Amniotic epithelial cell (primary cell): ENCODE results near the gene RAPGEF4.
"Not testable (repeated sequence)": the region's sequence is repeated elsewhere in the genome, so short reads cannot be mapped to it uniquely, and the experiment has no call there.

Experiments used
- DNase-seq: peaks from one replicate; pipeline ENCODE4 v3.0.0-alpha.2; 2010; ENCODE audit warnings: low read depth

Gene RAPGEF4

DNA sequence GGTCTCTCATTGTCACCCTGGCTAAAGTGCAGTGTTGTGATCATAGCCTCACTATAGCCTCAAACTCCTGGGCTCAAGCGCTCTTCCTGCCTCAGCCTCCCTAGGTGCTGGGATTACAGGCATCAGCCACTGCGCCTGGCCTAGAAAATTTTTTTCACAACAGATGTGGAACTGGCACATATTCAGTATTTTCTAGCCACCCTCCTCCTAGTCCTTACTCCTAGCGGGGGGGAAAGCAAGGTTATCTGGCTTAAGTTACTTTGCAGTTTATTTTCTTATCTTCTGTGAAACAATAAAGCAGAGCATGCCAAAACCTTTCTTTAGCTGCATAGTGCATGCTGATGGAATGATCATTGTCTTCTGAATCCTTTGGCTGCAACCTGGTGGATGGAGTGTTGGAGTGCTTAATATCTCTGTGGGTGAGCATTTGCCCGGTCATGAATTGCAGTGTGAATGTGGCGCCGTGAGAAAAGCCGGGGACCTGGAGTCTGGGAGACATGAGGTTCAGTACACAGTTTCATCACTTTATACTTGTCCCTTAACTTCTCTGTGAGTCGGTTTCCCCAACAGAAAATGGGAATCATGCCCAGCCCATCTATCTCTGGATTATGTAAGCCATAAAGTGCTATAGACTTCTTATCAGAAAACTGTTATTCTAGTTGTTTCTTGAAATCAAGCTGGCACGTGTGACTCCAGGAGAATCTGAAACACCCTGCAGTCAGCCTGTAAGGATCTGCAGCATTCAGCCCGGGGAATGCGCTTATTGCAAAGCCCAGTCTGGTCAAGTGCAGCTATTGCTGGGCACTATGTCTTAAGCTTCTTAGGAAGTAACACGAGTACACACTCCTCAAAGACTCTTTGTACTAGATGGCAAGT, 301.8 kb downstream of the RAPGEF4 start:
- peak; percentile 54 for DNase-seq

DNA sequence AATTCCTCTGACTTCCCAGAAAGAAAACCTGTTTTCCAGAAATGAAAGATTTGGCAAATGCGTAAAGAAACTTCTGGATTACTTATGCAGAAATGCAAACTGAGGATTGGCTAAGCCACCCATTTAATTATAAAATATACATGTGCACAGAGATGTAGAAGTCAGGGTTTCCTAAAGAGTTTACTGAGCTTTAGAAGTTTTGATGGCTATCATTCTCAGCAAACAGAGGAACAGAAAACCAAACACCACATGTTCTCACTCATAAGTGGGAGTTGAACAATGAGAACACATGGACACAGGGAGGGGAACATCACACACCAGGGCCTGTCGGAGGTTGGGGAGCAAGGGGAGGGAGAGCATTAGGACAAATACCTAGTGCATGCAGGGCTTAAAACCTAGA, 302.6 kb downstream of the RAPGEF4 start:
- not testable (repeated sequence) for DNase-seq

DNA sequence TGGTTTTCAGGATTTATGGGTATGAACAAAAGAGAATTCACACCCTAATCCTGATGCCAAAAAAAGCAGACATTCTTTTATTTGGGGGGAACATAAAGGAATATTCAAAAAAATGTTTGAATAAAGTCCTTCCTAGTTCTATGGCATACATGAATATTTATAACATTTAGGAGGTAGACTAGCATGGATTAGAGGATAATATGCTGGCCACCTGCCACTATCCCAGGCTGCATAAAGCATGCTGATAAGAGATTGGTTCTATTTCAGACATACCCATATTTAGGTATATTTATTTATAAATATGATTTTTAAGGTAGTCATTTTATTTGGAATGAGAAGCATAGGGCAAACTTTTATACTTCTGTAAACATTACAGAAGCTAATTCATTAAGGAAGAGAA, 305.1 kb downstream of the RAPGEF4 start:
- no peak for DNase-seq

DNA sequence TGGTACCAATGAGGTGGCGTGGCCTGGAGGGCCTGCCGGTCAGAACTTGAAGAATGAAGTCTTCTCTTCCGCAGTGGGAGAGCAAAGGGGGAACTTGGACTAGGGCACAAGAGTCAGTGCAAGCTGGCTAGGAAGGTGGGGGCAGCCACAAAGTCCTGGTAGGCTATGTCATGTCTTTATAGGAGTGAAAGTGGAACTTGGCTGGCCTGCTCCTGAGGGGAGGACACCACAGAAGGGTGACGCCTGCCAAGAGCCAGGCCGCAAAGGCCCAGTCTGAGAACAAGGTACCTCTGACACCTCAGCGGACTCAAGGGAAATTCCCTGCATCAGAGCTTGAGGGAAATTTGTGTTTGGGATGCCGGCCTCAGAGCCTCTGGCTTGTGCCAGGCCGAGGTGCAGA, 307.8 kb downstream of the RAPGEF4 start:
- no peak for DNase-seq

DNA sequence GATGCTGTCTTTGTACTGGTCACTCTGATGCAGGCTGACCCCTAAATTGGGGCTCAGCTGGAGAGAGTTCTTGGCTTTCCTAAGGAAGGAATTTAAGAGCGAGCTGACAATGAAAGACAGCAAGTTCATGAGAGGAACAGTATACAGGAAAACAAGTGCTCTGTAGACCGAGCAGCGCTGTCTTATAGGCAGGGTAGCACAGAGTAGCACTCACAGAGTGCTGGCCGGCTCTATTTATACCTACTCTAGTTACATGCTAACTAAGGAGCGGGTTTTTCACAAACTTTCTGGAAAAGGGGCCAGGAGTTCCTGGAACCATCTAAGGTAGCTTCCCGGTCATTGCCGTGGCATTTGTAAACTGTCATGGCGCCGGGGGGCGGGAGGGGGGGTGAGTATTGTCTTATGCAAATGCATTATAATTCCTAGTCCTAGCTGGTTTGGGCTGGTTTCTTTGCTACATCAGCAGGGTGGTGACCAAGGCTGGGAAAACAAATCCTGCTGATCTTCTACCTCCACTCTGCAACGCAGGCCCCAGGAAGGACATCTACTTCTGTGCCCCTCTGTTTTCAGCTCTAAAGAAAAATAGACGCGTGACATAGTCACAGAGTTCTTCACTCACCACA, 308.4 kb downstream of the RAPGEF4 start:
- no peak for DNase-seq

DNA sequence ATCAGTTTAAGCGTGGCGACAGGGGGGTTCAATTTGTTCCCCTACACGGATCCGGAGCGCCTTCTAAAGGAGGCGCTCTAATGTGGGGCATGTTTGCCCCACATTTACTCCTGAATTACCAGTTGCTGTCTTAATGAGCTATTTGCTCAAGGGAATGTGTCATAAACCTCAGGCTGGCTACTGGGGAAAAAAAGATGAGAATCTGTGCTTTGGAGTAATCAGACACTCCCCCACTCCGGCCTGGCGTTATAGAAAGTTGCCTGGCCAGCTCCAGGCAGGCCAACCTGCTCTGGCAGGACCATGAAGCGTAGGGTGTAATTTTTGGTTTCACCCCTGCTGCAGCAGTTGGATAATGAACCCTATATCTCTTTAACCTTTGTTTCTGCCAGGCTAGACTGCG, 309.0 kb downstream of the RAPGEF4 start:
- DNase-seq, result peak; percentile 67

DNA sequence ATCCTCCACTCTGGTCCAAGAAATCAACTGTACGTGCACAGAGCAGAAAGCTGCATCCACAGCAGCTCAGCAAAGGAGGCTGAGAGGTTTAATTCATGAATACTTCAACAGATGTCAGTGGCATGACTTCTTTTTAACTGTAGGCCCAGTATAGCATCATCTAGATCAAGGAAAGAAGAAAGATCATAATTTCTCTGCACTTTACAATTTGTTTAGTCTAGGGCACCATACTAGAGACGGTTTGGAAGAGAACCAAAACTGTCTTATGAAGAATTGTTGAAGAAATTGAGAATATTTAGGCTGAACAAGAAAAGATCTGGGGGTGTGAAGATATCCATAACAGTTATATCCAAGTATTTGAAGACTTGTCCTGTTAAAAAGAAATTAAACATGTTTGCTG, 309.5 kb downstream of the RAPGEF4 start:
- no peak for DNase-seq

DNA sequence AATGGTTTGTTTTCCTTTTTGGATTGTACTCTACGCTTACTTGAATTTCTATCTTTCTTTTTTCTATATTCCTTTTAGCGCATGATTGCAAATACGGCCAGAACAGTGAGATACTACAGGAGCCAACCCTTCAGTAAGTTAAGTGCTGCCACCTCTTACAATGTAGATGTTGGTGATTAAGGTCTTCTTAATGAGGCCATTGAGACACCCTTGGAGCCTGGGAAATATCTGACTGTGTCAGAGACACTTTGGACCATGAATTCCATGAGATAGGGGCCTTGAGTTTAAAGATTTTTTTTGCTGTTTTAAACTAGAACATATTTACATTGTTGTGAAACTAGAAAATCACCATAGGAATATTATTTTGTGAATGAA, 312.9 kb downstream of the RAPGEF4 start:
- no peak for DNase-seq

DNA sequence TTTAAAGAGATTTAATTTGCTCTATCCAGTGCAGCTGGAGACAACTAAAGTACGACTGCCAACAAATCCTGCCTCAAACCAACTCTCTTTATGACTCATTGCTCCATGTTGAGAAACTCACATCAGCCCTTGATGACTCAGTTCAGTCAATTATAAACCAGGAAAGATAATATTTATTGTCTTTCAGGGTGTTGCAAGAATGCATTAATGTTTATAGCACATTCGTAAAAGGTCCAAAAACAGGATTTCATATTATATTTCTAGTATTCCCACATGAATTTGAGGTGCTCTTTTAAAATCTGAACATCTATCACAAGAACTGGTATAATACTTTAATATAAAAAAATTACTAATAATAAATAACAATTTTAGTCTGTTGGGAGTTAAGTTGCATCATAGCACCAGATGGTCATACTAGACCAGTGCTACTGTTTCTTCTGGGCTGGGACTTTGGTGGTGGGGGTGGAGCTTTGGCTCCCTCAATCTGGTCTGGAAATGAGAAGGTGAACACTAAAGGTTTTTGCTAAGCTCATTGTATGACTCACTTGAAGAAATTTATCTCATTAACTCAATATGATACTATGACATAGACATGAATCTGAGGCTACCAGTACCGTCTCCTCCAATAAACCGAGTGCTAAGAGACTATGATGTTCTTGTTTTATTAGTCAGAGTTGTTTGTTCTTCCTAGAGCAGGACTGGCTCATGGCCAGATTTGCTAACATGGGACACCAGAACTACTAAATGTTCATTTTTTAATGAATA, 313.4 kb downstream of the RAPGEF4 start:
- DNase-seq, result peak; percentile 99

DNA sequence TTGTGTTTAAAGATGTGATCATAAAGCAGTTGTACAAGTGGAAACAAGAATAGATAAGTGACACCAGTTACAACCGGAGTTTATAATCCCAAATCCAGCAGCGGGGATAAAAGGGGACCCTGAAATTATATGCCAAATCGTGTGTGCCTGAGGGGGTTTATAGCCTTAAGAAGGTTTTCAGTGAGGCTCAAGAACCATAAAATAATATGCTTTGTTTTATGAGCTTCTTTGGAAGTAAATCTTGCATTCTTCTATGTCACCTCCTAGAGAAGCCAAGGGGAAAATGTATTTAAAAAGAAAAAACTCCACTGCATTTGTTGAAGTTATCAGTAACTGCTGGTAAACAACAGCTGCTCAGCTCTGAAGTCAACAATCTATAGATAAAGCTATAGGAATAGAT, 314.2 kb downstream of the RAPGEF4 start:
- DNase-seq, result no peak

DNA sequence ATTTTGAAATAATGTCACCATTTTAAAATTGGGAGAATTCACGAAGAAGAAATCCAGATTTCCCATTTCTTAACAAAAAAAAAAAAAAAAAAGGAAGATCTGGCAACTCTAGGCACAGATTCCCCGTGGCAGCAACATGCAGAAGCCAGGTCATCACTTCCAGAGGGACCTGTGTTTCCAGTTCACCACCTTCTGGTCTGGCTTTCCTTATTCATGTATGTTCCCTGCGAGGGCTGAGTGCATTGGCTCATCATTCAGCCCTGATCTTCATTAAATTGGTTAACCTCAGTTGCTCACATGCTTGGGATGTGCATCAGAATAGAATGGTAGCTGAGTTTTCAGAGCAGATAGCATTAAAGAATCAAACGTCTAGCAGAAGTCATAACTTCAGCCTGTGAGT, 315.0 kb downstream of the RAPGEF4 start:
- DNase-seq, result no peak

DNA sequence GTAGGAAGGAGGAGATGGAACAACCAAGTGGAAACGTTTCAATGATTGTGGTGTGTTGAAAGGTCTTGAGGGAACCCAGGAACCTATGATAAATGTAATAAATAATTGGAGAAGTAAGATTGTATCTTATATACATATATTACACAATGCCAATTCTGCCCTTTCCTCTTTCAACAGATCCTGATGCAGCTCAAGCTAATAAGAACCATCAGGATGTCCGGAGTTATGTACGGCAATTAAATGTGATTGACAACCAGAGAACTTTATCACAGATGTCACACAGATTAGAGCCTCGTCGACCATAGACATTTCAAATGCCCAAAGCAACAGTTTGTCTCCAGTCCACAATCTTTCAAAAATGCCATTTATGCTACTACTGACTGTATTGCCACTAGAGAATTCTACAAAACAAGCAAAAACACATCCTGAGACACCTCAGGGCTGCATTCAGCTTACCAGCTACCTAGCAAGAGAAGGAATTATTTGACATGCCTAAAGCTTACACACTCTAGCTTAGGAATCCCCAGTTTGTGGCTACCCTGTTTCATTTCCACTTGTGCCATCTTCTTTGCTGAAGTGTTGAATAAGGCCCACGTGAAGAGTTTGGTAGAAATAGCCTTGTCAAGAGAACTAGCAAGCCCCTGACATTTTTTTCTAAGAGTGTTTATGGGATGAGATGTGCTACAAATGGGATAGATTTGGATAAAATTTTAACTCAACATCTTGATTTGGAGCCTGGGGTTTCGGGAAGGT, 316.0 kb downstream of the RAPGEF4 start:
- DNase-seq, result no peak

DNA sequence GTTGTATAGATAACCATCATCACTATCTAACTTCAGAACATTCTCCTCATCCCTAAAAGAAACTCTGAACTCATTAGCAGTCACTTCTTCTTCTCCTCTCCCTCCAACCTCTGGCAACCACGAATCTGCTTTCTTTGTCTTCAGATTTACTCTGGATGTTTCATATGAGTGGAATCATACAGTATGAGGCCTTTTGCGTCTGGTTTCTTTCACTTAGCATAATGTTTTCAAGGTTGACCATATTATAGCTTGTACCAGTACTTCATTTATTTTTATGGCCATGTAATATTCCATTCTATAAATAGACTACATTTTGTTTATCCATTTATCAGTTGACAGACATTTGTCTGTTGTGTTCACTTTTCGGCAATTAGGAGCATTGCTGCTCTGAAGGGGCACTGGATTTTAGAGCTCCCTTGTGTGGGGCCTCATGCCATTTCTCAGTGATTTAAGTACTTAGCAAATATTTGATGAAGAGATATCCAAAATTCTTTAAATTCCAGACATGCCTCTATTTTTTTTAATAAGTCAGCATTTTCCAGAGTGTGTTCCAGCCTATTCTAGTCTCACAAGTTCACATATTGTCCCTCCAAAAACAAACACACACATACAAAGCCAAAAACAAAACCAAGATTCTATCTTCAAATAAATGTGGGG, 317.5 kb downstream of the RAPGEF4 start:
- no peak for DNase-seq

DNA sequence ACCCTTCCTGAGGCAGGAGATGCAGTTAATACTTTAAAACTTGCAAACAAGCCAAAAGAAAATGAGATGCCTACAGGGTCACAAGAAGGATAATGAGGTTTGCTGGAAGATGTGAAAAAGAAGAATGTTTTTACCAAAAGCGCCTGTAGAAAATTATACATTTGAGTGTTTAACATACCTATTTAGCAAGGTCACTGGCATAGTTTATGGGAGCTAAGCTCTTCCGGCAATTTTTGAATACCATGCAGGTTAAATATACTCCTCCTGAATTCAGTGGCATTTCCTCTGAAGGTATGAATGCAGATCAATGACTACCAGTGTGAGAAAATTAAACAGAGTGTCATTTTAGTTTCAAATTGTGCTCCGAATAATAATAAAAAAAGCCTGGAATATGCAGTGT, 318.8 kb downstream of the RAPGEF4 start:
- DNase-seq, result no peak

DNA sequence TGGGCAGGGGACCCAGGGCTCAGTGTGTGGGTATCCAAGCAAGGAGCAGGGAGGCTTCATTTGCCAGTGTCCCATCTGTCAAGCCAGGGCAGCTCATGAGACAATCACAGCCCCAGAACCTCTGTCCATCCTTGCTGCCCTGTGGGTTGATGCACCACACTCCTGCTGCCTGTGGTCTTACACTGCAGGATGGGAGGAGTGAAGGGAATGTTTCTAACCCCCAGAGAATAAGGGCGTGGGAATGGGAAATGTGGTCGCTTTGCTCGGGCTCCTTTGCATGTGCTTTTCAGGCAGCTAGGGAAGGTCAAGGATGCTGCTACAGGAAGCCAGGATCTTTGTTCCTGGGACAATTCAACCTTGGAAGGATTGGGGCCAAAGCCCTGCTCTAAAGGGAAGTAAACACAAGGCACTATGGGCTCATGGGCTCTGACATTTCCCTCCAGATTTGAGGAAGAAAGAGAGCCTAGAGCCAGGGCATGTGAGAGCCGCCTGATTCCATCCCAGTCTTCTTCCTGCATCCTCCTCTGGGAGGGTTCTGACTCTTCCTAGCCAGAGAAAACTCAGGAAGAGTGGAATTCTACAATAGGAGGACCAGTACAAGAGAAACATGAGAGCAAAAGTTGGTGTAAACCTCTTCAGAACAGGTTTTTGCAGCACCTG, 321.2 kb downstream of the RAPGEF4 start:
- no peak for DNase-seq

DNA sequence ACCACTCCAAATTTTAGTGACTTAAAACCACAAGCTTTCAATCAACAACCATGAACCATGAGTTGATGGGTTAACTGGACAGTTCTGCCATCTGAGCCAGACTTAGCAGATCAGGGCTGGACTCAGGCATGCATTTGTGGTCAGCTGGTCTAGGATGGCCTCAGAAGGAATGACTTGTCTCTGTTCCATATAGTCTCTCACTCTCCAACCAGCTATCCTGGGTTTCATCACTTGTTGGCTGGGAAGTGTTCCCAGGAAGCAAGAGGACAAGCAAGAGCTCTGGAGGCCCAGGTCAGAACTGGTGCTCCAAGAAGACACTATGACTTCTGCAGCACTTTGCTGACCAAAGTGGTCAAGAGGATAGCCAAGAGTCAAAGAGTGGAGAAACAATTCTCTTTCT, 322.5 kb downstream of the RAPGEF4 start:
- peak; percentile 61 for DNase-seq

DNA sequence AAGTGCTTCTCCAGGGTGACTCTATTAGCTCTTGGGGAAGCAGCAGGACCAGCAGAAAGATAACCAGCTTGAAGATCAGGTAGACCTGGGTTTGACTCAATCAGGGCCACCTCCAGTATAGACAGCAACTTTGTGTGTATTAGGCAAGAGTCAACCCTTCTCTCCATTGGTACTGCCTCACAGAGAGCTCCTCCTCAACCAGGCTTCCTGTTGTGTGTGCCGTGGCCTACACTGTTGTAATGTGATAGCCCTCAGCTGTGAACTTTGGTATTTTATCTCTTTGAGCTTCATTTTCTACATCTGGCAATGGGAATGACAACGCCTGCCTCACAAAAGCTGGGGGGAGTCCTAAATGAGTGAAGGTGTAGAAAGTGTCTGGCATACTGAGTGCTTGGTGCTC, 323.0 kb downstream of the RAPGEF4 start:
- DNase-seq, result no peak

DNA sequence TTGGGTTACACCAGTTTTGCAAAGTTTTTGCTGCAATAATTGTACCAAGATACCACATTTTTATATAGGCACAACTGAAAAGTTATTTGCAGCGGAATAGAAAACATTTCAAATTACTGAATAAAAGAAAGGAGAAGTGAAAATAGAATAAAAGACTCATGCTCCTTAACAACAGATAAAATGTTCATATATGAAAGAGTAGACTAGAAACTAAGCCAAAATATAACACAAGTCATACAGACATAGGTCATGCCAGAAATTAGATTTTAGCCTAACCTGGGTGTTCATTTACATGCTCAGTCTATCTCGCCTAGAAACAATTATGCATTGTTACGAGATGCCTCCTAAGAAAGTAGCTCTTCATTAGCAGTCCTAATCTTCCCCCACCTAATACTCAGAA, 323.6 kb downstream of the RAPGEF4 start:
- no peak for DNase-seq

DNA sequence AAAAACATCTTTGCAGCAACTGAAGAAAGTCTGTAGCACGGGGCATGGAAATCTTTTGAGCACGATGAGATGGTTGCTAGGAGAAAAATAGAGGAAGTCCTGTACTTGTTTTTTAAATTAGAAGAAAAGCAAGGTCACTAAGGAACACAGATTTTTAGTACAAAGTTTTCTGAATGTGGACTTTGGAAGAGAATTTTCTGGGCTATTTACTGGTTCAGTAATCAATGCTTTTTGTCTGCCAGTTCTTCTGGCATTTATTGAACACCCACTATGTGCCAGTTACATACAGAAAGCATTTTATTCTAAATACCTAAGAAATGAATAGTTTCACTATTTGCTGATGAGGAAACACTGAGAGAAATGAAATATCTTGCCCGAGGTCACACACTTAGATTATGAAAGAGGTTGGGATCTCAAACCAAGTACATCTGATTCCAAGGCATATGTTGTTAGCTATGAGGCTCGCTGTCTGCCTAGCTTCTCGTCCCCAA, 324.4 kb downstream of the RAPGEF4 start:
- DNase-seq, result peak; percentile 73

DNA sequence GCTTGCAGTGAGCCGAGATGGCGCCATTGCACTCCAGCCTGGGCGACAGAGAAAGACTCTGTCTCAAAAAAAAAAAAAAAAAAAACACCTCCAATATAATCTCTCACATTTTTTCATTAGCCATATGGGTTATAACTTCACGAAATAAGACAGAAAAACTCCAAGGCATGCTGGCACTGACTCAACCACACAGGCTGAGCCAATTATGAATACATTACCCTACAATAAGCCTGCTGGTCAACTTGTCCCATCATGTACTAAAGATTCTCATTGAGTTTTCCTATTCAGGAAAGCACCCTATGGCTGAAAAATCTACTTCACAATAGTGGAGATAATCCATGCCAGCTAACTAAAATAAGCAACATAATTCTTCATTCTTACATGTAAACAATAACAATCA, 327.2 kb downstream of the RAPGEF4 start:
- no peak for DNase-seq
